Right atrium auricular region (tissue), 2 donors: ENCODE measurements around the gene COLQ. TPM values are rescaled to one million over a fixed set of nuclear protein-coding genes. Genes with fewer than 3 reads are reported as not detected.

ENCODE experiments used
- DNase-seq: peaks from one replicate; pipeline ENCODE4 v3.0.0-alpha.2; 2019; ENCODE audit warnings: low spot score
- H3K27ac ChIP-seq, 2 donors: fragments of 200-600 bp; sonication (generic); 1 replicate in 1 of 2; 2 replicates in 1 of 2; pipeline ENCODE4 v1.5.1; 2016 to 2019
- H3K27me3 ChIP-seq, 2 donors: fragments of 200-600 bp; sonication (generic); one replicate each; pipeline versions ENCODE4 v1.5.1 to v1.6.0; 2017 to 2019
- H3K36me3 ChIP-seq: fragments of 200-600 bp; sonication (generic); one replicate; pipeline ENCODE4 v1.5.1; 2016
- H3K4me1 ChIP-seq, 2 donors: fragments of 200-600 bp; sonication (generic); one replicate each; pipeline versions ENCODE4 v1.5.1 to v1.6.0; 2017 to 2019
- H3K4me3 ChIP-seq, 2 donors: fragments of 200-600 bp; sonication (generic); 1 replicate in 1 of 2; 2 replicates in 1 of 2; pipeline ENCODE4 v1.5.1; 2017 to 2019; ENCODE audit warnings: mild to moderate bottlenecking in 1 of 2, moderate library complexity in 1 of 2
- H3K9me3 ChIP-seq, 2 donors: fragments of 200-600 bp; sonication (generic); one replicate each; pipeline ENCODE4 v1.5.1; 2019
- CTCF ChIP-seq, 2 donors: fragments of 200-600 bp; sonication (generic); IDR thresholded peaks; one replicate each; pipeline ENCODE4 v1.5.1; 2019; ENCODE audit warnings: antibody characterized with exemption in 2 of 2
- microRNA-seq, 2 donors: library from miRNA; unstranded; fragments of <30 nt; microRNA quantifications; one replicate each; pipeline ENCODE4, GENCODE V29; 2016 to 2017; ENCODE audit warnings: borderline number of aligned reads in 2 of 2, borderline replicate concordance in 1 of 2
- total RNA-seq, 2 donors: library from RNA; depleted of rRNA; stranded (reverse); fragments of >200 nt; gene quantifications; one replicate each; pipeline ENCODE4 v1.1.0, GENCODE V29; 2016

Gene COLQ
- total RNA-seq, 2 donors from 2014 or later: 24.3 to 38.3 TPM

GRCh38 chr3:15401936-15402335 lies 119.6 kb downstream of the COLQ start:
- H3K27me3 ChIP-seq: no peaks in the 10 kb centered on the region
- no peak for TF ChIP-seq CTCF (IDR thresholded peaks at IDR 0.05)
- no peaks in the 10 kb centered on the region for H3K36me3 ChIP-seq
- H3K27ac ChIP-seq: no peak overlapping the region
- H3K9me3 ChIP-seq: peaks cover 0 to 5% of the 10 kb centered on the region in 2 donors
- H3K4me1 ChIP-seq: no peaks in the 10 kb centered on the region
- DNase-seq: no peak
- H3K4me3 ChIP-seq: no peak overlapping the region

Small RNAs within 50 kb of the gene (microRNA-seq; reads per million reads assigned to microRNA genes)
- gene MIR4270: 0 to 0.71 reads per million in 2 donors

Other genes with a start within 250 kb of the COLQ start
- gene SH3BP5, start 189.1 kb downstream of the COLQ start, total RNA-seq: 10 to 100 TPM; 14.4 to 18.4 TPM
- 1 to 10 TPM; 6.3 to 7.8 TPM for gene METTL6, start 94.2 kb downstream of the COLQ start, total RNA-seq
- 10 to 100 TPM in 1 of 2 donors, 1 to 10 TPM in 1; 9.7 to 13.2 TPM for gene EAF1, start 94.1 kb downstream of the COLQ start, total RNA-seq
- gene HACL1, start 79.9 kb upstream of the COLQ start, total RNA-seq: 10 to 100 TPM; 12.3 to 13.2 TPM
- gene BTD, start 80.0 kb upstream of the COLQ start, total RNA-seq: 10 to 100 TPM; 10.3 to 16.2 TPM